GM10266 (cell line): ENCODE data around the gene CDH13.

ENCODE experiments used
- DNase-seq: peaks from one replicate; pipeline ENCODE4 v3.0.0; 2012; ENCODE audit errors: extremely low spot score
- TF ChIP-seq, protein P1 (sequence below): IDR thresholded peaks from 2 replicates; pipeline ENCODE4 v1.5.1; 2012; ENCODE audit warnings: mild to moderate bottlenecking, low read depth; ENCODE audit not compliant: control insufficient read depth, insufficient read depth; ENCODE audit errors: missing control alignments

CDH13 gene

GRCh38 chr16:83227336-83227735 is 600.6 kb downstream of the CDH13 start:
- TF ChIP-seq, protein P1, sequence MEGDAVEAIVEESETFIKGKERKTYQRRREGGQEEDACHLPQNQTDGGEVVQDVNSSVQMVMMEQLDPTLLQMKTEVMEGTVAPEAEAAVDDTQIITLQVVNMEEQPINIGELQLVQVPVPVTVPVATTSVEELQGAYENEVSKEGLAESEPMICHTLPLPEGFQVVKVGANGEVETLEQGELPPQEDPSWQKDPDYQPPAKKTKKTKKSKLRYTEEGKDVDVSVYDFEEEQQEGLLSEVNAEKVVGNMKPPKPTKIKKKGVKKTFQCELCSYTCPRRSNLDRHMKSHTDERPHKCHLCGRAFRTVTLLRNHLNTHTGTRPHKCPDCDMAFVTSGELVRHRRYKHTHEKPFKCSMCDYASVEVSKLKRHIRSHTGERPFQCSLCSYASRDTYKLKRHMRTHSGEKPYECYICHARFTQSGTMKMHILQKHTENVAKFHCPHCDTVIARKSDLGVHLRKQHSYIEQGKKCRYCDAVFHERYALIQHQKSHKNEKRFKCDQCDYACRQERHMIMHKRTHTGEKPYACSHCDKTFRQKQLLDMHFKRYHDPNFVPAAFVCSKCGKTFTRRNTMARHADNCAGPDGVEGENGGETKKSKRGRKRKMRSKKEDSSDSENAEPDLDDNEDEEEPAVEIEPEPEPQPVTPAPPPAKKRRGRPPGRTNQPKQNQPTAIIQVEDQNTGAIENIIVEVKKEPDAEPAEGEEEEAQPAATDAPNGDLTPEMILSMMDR: no peak
- DNase-seq: no peak

DNA sequence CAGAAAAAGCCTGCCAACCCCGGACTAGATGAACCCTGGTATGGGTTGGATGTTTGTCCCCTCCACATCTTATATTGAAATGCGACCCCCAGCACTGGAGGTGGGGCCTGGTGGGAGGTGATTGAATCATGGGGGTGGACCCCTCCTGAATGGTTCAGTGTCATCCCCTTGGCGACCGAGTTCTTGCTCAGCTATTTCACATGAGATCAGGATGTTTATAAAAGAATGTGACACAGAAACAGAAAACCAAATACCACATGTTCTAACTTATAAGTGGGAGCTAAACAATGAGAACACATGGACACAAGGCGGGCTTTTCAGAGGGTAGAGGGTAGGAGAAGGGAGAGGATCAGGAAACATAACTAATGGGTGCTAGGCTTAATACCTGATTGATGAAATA is 605.0 kb downstream of the CDH13 start:
- TF ChIP-seq, protein P1: no peak
- no peak for DNase-seq

- DNase-seq: no peak
- TF ChIP-seq, protein P1: no peak
Measured at GRCh38 chr16:83233153-83233552, 606.4 kb downstream of the CDH13 start.

- TF ChIP-seq, protein P1: no peak
- no peak for DNase-seq
Measured at GRCh38 chr16:83238949-83239691, 612.4 kb downstream of the CDH13 start.

- DNase-seq: no peak
Measured at GRCh38 chr16:83244057-83244456, 617.3 kb downstream of the CDH13 start.

GRCh38 chr16:83245061-83245460 is 618.3 kb downstream of the CDH13 start:
- TF ChIP-seq, protein P1: no peak
- DNase-seq: no peak

More at GRCh38 chr16:83244057-83244456, 617.3 kb downstream of the CDH13 start:
- TF ChIP-seq, protein P1: no peak

GRCh38 chr16:83247767-83248372 is 621.1 kb downstream of the CDH13 start:
- DNase-seq: no peak
- TF ChIP-seq, protein P1: no peak
